Activated naive CD4-positive, alpha-beta T cell treated with anti-CD3 and anti-CD28 coated beads, Interleukin-2, amount 10 ng/mL, durations not matched to agents 7 days and 5 days (primary cell): ENCODE measurements around the gene TMEM273.

Source experiments
- CTCF ChIA-PET: fragments of 350-600 bp; sonication (Branson Sonifier 250); formaldehyde crosslinking; loops from one replicate; lab custom pipeline; 2021; ENCODE audit warnings: antibody characterized with exemption; lab: Charles Lee
- DNase-seq: peaks from one replicate; pipeline ENCODE4 v3.0.0-alpha.2; 2020
- H3K27ac Mint-ChIP-seq: one replicate; pipeline ENCODE4 v1.8.0; 2021; ENCODE audit warnings: mild to moderate bottlenecking, moderate library complexity, mixed read lengths
- H3K27me3 Mint-ChIP-seq: one replicate; pipeline ENCODE4 v1.8.0; 2021; ENCODE audit warnings: mild to moderate bottlenecking, mixed read lengths
- H3K36me3 Mint-ChIP-seq: one replicate; pipeline ENCODE4 v1.8.0; 2021; ENCODE audit warnings: mixed read lengths
- H3K4me1 Mint-ChIP-seq: one replicate; pipeline ENCODE4 v1.8.0; 2021; ENCODE audit warnings: mixed read lengths
- H3K4me3 Mint-ChIP-seq: one replicate; pipeline ENCODE4 v1.8.0; 2021; ENCODE audit warnings: mild to moderate bottlenecking, moderate library complexity, mixed read lengths
- H3K9me3 Mint-ChIP-seq: one replicate; pipeline ENCODE4 v1.8.0; 2021; ENCODE audit warnings: mixed read lengths

TMEM273 gene

DNA sequence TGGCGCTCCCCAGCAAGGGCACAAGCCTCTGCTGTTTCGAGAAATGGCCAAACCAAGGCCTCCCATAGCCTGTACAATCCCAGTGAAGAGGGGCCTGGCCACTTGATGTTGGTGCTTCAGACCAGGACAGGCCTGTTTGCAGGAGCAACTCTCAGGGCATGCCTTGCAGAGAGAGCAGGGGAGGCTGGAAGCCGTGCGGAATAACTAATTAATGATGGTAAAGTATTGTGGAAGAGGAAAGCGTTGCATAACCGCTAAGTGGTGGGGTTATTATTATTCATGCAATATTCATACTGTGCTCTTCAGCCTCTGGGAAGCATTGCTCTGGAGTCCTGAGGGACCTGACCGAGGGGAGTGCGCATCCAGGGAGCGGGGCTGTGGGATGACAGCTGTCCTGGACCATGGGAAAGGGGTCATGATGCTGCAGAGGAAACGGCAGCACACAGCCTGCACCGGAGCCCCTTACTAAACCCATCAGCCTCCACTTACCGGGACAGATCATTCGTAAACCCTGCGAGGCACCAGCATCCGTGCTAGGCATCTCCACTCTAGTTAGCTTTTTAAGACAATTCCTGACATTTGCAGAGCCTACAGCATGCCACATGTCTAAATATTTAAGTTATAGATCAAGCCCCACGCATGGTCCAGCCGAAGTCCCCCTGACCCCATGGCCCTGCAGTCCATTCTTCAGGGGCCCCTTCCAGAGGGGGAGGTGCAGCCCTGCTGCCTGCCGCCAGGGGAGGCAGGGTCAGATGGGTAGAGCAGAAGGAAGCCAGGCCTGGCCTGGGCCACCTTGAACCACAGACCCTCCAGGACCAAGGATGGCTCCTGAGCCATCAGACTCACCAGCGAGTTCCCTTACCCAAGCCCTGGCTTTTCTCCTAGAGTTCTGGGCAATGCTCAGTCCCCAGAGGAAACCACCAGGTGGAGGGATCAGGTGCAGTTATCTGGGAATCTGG is 11.6 kb downstream of the TMEM273 start:
- Mint-ChIP-seq H3K4me3 (no peak overlapping the region), H3K36me3 (peaks cover 4% of the 10 kb centered on the region), H3K27me3 (peaks cover 20% of the 10 kb centered on the region), H3K9me3 (no peaks in the 10 kb centered on the region), H3K27ac (no peak overlapping the region), H3K4me1 (peaks cover 39% of the 10 kb centered on the region)
- CTCF ChIA-PET: no interaction called here
- no peak for DNase-seq

DNA sequence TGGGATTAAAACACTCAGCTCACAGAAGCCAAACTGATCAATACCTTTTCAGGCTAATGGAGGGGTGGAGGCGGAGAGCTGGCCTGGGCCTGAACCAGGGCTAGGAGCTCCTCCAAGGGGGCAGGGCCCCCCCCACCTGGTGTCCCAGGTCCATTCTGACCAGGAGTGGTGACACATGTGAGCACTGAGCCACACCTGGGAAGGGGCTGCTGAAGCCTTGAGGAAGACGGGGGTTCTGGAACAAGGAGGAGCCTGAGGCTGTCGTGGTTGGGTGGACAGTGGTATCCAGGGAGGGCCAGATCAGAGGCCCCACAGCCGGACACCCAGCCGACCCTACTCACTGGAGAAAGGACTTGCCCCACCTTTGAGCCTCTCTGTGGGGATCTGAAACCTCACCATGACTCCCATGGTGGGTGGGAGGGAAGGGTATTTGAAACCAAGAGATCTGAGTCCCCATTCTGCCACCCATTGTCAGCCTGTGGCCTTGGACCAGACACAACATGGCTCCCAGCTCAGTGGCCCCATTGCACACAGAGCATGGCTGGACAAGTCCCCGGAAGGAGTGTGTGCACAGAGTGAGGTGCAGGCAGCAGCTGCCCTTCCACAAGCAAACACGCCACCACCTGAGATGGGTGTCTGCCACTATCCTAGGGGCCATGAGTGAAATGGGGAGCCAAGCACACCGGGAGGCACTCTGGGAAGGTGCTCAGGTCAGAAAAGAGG is 12.4 kb downstream of the TMEM273 start:
- Mint-ChIP-seq H3K36me3 (peaks cover 4% of the 10 kb centered on the region), H3K4me3 (no peak overlapping the region), H3K27ac (no peak overlapping the region), H3K9me3 (no peaks in the 10 kb centered on the region), H3K27me3 (peaks cover 20% of the 10 kb centered on the region), H3K4me1 (peaks cover 32% of the 10 kb centered on the region)
- CTCF ChIA-PET: no interaction called here
- no peak for DNase-seq

DNA sequence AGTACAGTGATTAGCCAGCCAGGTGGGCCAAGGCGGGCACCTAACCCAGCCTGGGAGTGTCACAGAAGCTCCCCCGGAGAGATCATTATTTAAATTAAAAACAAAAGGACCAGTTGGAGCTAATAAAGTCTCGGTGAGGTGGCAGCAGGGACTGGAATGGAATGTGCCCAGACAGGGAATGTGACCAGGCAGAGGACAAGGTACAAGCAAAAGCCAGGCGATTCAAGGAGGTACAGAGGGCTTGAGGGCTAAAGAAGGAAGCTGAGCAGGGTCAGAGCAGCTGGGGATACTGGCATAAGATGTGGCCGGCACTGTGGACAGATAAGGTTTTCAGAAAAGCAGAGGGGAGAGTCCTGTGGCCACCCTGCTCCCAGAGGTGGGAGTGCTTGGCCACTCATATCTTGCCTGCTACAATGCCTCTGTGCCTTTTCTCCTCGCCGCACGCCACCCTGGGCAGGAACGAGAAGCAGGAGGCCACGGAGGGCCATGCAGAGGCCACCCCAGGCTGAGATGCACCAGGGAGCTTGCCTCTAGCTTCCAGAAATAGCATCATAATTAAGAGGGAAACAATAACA is 13.2 kb downstream of the TMEM273 start:
- CTCF ChIA-PET: no interaction called here

DNA sequence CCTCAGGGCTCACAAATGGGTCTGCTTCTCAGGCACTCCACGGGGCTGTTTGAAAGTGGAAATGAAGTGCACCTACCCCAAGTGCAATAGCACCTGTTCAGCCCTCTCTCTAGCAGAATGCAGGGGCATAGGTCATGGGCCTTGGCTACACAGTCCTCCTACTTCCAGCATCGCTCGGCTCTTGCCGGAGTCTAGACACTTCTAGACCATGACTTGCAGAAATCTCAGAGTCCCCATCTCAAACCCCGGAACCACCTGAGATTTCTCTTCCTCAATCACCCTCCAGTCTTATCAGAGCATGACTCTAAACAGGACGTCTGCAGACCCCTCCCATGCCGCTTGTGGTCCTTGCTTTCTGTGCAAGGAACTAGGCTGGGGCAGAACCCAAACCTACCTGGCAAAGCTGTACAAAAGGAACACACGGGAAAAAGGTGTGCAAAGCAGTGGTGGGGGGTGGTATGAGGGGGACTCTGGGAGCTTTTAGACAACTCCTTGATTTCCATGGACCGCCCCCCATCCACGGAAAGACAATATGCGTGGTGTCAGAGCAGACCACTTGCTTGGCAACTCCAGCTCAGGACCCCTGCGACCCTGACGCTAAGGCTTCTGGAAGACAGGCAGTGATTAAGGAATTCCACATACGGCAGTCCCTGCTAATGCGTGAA is 13.8 kb downstream of the TMEM273 start:
- H3K36me3 Mint-ChIP-seq: peaks cover 1% of the 10 kb centered on the region
- no peak for DNase-seq
- H3K27ac Mint-ChIP-seq: no peak overlapping the region
- H3K9me3 Mint-ChIP-seq: no peaks in the 10 kb centered on the region
- CTCF ChIA-PET: interaction anchor here (1.0 to 1.5 kb wide), 2 partner anchors 516 to 519 kb away, joined by 3 to 4 read pairs; no protein-coding TSS in a partner anchor
- H3K4me3 Mint-ChIP-seq: no peak overlapping the region
- peaks cover 23% of the 10 kb centered on the region for H3K4me1 Mint-ChIP-seq
- peaks cover 20% of the 10 kb centered on the region for H3K27me3 Mint-ChIP-seq

More for the DNA sequence above, 13.2 kb downstream of the TMEM273 start:
- Mint-ChIP-seq H3K4me3 (no peak overlapping the region), H3K4me1 (peaks cover 25% of the 10 kb centered on the region), H3K9me3 (no peaks in the 10 kb centered on the region), H3K36me3 (peaks cover 1% of the 10 kb centered on the region), H3K27me3 (peaks cover 20% of the 10 kb centered on the region), H3K27ac (no peak overlapping the region)
- no peak for DNase-seq

DNA sequence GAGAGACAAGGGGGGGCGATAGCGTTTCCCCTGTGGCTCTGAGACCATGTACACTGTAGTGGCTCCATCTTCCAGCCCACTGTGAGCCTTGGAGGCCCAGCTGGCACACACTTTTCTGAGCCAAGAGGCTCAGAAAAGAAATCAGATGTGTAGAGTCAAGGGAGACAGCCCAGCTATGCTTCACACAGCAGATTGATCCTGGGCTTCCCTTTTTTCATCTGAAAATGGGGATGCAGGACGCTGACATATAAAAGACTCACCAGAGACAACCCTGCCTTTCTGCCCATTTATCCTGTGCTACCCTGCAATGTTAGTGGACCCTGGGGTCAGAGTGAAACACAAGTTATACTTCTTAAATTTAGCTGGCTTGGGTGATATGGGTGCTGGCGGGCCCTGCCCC is 14.3 kb downstream of the TMEM273 start:
- Mint-ChIP-seq H3K4me1 (peaks cover 22% of the 10 kb centered on the region), H3K36me3 (peaks cover 1% of the 10 kb centered on the region), H3K4me3 (no peak overlapping the region), H3K27ac (no peak overlapping the region), H3K27me3 (peaks cover 20% of the 10 kb centered on the region), H3K9me3 (no peaks in the 10 kb centered on the region)
- no peak for DNase-seq
- CTCF ChIA-PET: interaction anchor here (1.0 to 1.5 kb wide), 3 partner anchors 10 to 518 kb away, joined by 3 to 6 read pairs (median 4); no protein-coding TSS in a partner anchor

DNA sequence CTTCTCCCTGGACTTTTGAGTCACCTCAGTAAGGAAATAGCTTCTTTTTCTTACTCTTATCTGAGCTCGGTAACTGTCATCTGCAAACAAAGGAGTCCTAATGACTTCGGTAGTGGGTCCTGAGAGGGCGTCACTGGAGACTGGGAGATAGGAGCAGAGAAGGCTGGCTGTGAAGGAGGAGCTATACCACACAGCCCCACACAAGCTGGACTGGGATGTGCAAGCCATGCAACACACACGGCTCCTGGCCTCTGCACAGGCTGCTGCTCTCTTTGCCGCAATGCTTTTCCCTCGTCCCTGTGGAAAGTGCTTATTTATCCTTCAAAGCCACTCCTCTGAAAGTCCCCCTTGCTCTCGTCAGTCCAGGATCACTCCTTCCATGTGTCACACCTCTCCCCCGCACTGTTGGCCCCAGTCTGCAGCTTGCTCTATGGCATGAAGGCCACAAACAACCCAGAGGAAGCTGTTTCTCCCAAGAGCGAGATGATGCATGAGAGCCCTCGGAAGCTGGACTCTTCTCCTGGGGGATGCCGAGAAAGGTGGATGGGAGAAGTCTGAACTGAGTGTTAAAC is 14.9 kb downstream of the TMEM273 start:
- CTCF ChIA-PET: interaction anchor here (1.0 to 1.5 kb wide), 3 partner anchors 9 to 517 kb away, joined by 3 to 6 read pairs (median 4); no protein-coding TSS in a partner anchor
- no peak for DNase-seq
- Mint-ChIP-seq H3K4me1 (peaks cover 19% of the 10 kb centered on the region), H3K9me3 (no peaks in the 10 kb centered on the region), H3K36me3 (no peaks in the 10 kb centered on the region), H3K4me3 (no peak overlapping the region), H3K27ac (no peak overlapping the region), H3K27me3 (peaks cover 20% of the 10 kb centered on the region)

DNA sequence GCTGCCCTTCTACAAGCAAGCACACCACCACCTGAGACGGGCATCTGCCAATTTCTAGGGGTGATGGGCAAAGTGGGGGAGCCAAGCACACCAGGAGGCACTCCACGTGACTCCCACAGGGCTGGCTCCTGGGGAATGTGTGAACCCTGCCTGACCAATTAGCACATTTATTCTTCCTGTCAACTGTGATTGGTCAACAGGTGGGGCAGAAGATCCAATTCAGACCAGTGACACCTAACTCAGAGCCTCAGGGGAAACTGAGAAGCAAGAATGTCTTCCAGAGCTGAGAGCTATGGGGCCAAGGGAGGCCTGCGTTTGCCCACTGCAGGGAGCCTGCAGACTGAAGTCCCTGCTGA is 15.4 kb downstream of the TMEM273 start:
- CTCF ChIA-PET: interaction anchor here (1.5 kb wide), 1 partner anchor 517 kb away, joined by 3 read pairs; no protein-coding TSS in a partner anchor
- Mint-ChIP-seq H3K9me3 (no peaks in the 10 kb centered on the region), H3K4me3 (no peak overlapping the region), H3K4me1 (peaks cover 14% of the 10 kb centered on the region), H3K36me3 (no peaks in the 10 kb centered on the region), H3K27me3 (peaks cover 20% of the 10 kb centered on the region), H3K27ac (no peak overlapping the region)
- no peak for DNase-seq

DNA sequence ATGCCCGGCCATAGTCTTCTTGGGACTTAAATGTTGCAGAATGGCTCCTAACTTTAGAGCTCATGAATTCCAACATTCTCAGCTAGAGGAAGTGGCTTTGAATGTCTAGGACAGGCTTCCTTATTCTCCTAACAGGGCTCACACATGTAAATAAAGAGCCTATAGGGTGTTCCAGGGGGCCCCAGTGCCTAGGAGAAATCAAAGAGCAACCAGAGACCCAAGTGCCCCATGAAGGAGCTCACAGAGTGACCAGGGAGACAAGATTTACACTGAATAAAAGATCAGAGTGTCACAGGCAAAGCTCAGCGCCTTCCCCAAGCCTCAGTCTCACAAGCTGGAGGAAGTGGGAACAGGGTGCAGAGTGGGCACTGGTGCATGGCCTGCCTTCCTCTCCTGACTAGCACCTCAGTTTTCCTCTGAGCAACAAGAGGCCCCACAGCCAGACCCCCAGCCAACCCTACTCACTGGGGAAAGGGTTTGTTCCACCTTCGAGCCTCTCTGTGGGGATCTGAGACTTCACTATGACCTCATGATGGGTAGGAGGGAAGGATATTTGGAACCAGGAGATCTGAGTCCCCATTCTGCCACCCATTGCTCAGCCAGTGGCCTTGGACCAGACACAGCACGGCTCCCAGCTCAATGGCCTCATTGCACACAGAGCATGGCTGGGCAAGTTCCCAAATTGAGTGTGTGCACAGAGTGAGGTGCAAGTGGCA is 16.0 kb downstream of the TMEM273 start:
- DNase-seq: no peak
- CTCF ChIA-PET: interaction anchor here (1.6 kb wide), 1 partner anchor 16 kb away, joined by 3 read pairs; no protein-coding TSS in a partner anchor
- H3K4me1 Mint-ChIP-seq: peaks cover 8% of the 10 kb centered on the region

DNA sequence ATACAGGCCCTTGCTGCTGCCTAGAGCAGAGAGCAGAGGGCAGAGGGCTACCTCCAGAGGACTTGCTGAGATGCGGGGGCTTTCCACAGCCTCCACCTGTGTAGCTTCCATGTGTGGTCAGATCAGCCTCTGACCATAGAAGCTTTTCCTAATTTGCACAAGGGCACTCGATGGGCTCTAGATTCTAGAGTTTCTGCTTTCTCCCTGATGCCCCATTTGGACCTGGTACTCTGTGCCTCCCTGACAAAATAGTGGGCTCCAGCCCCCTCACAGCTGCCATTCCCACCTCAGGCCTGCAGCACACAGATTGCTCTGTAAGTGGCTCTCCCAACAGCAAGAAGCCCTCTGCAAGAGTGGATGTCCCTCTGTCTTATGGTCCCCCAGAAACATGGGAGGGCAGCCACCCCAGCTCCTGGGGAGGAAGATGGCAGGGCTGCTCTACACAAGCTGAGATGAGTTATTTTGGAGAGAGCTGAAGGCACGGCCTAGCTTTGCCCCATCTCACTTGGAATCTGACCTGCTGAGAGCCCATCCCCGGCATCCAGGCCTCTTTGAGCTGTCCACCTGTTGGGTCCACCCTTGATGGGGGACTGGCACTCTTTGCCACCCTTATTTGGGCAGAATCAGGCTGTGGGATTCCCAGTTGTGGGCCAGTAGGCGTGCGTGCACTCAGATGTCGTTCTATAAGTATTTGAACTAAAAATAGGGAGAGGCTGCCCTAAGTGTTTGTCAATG is 16.7 kb downstream of the TMEM273 start:
- peaks cover 7% of the 10 kb centered on the region for H3K4me1 Mint-ChIP-seq
- CTCF ChIA-PET: interaction anchor here (1.6 kb wide), 1 partner anchor 15 kb away, joined by 3 read pairs; no protein-coding TSS in a partner anchor
- no peaks in the 10 kb centered on the region for H3K36me3 Mint-ChIP-seq
- no peak for DNase-seq
- H3K27ac Mint-ChIP-seq: no peak overlapping the region
- H3K27me3 Mint-ChIP-seq: peaks cover 20% of the 10 kb centered on the region
- H3K4me3 Mint-ChIP-seq: no peak overlapping the region
- no peaks in the 10 kb centered on the region for H3K9me3 Mint-ChIP-seq

More for the DNA sequence above, 16.0 kb downstream of the TMEM273 start:
- Mint-ChIP-seq H3K9me3 (no peaks in the 10 kb centered on the region), H3K4me3 (no peak overlapping the region), H3K36me3 (no peaks in the 10 kb centered on the region), H3K27ac (no peak overlapping the region), H3K27me3 (peaks cover 20% of the 10 kb centered on the region)

DNA sequence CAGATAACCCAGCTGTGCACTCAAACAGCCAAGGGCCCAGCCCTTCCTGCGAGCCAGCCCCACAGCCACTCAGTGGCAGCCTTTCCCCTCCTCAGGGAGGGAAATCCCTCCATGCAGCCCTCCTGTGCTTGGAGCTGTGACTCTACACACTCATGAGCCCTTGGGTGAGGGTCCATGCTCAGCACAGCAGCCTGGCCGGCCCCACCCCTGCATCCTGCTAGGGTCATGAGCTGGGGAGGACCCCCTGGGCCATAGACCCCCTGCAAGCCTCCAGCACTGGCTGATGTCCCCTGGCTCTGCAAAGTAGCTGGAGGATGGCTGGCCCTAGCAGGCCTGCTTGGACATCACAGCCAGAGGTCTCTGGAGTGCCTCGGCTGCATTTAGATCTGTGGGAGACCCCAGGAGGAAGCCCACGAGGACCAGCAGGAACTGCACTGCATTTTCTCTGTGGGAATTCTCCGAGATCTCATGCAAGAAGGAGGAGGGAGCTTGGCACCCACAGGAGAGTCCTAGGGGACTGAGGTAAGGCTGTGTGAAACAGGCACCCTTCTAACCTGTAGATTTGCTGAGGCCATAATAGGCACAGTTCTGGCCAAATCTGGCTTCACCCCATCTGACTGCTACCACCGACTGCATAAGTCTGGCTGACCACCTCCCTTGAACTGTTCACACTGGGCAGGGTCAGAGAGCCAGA is 17.4 kb downstream of the TMEM273 start:
- CTCF ChIA-PET: interaction anchor here (1.4 to 1.6 kb wide), 2 partner anchors 15 to 512 kb away, joined by 3 to 4 read pairs; no protein-coding TSS in a partner anchor
- H3K36me3 Mint-ChIP-seq: no peaks in the 10 kb centered on the region
- DNase-seq: no peak
- peaks cover 7% of the 10 kb centered on the region for H3K4me1 Mint-ChIP-seq
- no peak overlapping the region for H3K27ac Mint-ChIP-seq
- H3K4me3 Mint-ChIP-seq: no peak overlapping the region
- H3K9me3 Mint-ChIP-seq: no peaks in the 10 kb centered on the region
- peaks cover 20% of the 10 kb centered on the region for H3K27me3 Mint-ChIP-seq

DNA sequence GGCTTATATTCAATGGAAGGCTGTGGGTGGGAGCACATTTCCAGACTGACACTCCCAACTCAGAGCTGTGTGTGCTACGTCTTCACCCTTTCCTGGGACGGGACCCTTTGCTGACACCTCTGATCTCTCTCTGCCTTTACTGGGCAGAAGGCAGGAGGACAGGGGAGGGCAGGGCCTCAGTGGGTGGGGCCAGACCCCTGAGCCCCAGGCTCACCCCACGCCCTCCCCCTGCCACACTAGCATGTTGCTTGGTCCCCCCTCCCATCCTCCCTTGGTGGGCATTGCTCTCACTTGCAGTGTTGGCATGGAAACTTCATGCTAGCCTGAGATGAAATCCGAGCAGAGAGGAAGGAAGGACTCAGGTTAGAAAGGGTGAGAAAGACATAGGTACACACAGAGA is 18.4 kb downstream of the TMEM273 start:
- CTCF ChIA-PET: interaction anchor here (1.4 kb wide), 1 partner anchor 511 kb away, joined by 4 read pairs; no protein-coding TSS in a partner anchor
- Mint-ChIP-seq H3K36me3 (no peaks in the 10 kb centered on the region), H3K27me3 (peaks cover 14% of the 10 kb centered on the region), H3K4me1 (peaks cover 8% of the 10 kb centered on the region), H3K27ac (no peak overlapping the region), H3K9me3 (no peaks in the 10 kb centered on the region), H3K4me3 (no peak overlapping the region)
- no peak for DNase-seq
